ENCODE data around the gene ITCH. TPM values are rescaled to one million over a fixed set of nuclear protein-coding genes. Genes with fewer than 3 reads are reported as not detected.

ITCH gene
- total and polyA plus RNA-seq, 2 experiments from 2014 or later = 22.1 to 61.2 TPM

- Histone ChIP-seq H3K4me1 (ENCODE audit: insufficient read depth) (no peaks in the 10 kb centered on the region), H2AFZ (no peak overlapping the region), H3K27me3 (no peaks in the 10 kb centered on the region), H3K36me3 (replicated peaks; ENCODE audit: insufficient read depth, low read depth) (no peaks in the 10 kb centered on the region), H4K20me1 (ENCODE audit: insufficient read depth, poor library complexity, severe bottlenecking) (no peaks in the 10 kb centered on the region), H3K27ac (no peak overlapping the region), H3K9me3 (ENCODE audit: low read depth) (no peaks in the 10 kb centered on the region), H3K4me2 (no peak overlapping the region), H3K9me2 (replicated peaks; ENCODE audit: insufficient read depth) (no peaks in the 10 kb centered on the region), H3K4me3 (no peak overlapping the region), H3K79me2 (peaks cover 7% of the 10 kb centered on the region)
- 97% methylated on average over 4 of the region's 4 CpGs for WGBS (ENCODE audit: low lambda C conversion rate, missing lambda C conversion rate)
- TF ChIP-seq EZH2 (IDR thresholded peaks at IDR 0.05; ENCODE audit: borderline replicate concordance) = no peak
- no peak for TF ChIP-seq CTCF (IDR thresholded peaks at IDR 0.05; ENCODE audit: poor library complexity)
- TF ChIP-seq EZH2phosphoT487 (IDR thresholded peaks at IDR 0.05; ENCODE audit: low read depth, severe bottlenecking, unreplicated experiment) = no peak
- DNase-seq (ENCODE audit: low spot score) = no peak
Measured at GRCh38 chr20:34449674-34450592, 86.9 kb downstream of the ITCH start.

GRCh38 chr20:34452281-34452982, 89.4 kb downstream of the ITCH start:
- Histone ChIP-seq H2AFZ (no peak overlapping the region), H3K4me2 (peak overlapping the region; percentile 15), H3K79me2 (peaks cover 7% of the 10 kb centered on the region), H3K9me3 (ENCODE audit: low read depth) (no peaks in the 10 kb centered on the region), H3K36me3 (replicated peaks; ENCODE audit: insufficient read depth, low read depth) (no peaks in the 10 kb centered on the region), H3K27ac (peak overlapping the region; percentile 57), H3K27me3 (no peaks in the 10 kb centered on the region), H3K4me1 (ENCODE audit: insufficient read depth) (no peaks in the 10 kb centered on the region), H3K9me2 (replicated peaks; ENCODE audit: insufficient read depth) (no peaks in the 10 kb centered on the region), H4K20me1 (ENCODE audit: insufficient read depth, poor library complexity, severe bottlenecking) (no peaks in the 10 kb centered on the region), H3K4me3 (no peak overlapping the region)
- no peak for DNase-seq (ENCODE audit: low spot score)
- TF ChIP-seq CTCF (IDR thresholded peaks at IDR 0.05; ENCODE audit: poor library complexity) = no peak
- TF ChIP-seq EZH2 (IDR thresholded peaks at IDR 0.05; ENCODE audit: borderline replicate concordance) = no peak
- no peak for TF ChIP-seq EZH2phosphoT487 (IDR thresholded peaks at IDR 0.05; ENCODE audit: low read depth, severe bottlenecking, unreplicated experiment)
- WGBS (ENCODE audit: low lambda C conversion rate, missing lambda C conversion rate) = 81% methylated on average over 2 of the region's 2 CpGs

GRCh38 chr20:34458631-34459030, 95.6 kb downstream of the ITCH start:
- peak overlapping the region; percentile 10 for H3K27ac ChIP-seq

More at GRCh38 chr20:34458631-34459030, 95.6 kb downstream of the ITCH start:
- WGBS (ENCODE audit: low lambda C conversion rate, missing lambda C conversion rate) = 73% methylated on average over 3 of the region's 3 CpGs
- TF ChIP-seq EZH2 (IDR thresholded peaks at IDR 0.05; ENCODE audit: borderline replicate concordance) (no peak), CTCF (IDR thresholded peaks at IDR 0.05; ENCODE audit: poor library complexity) (no peak)
- H3K79me2 ChIP-seq = peaks cover 15% of the 10 kb centered on the region
- no peaks in the 10 kb centered on the region for H3K36me3 ChIP-seq (replicated peaks; ENCODE audit: insufficient read depth, low read depth)
- H3K4me1 ChIP-seq (ENCODE audit: insufficient read depth) = no peaks in the 10 kb centered on the region
- no peak overlapping the region for H3K4me2 ChIP-seq
- DNase-seq (ENCODE audit: low spot score) = no peak
- no peaks in the 10 kb centered on the region for H3K9me3 ChIP-seq (ENCODE audit: low read depth)
- H3K9me2 ChIP-seq (replicated peaks; ENCODE audit: insufficient read depth) = no peaks in the 10 kb centered on the region
- no peak overlapping the region for H2AFZ ChIP-seq
- no peak overlapping the region for H3K4me3 ChIP-seq
- H4K20me1 ChIP-seq (ENCODE audit: insufficient read depth, poor library complexity, severe bottlenecking) = no peaks in the 10 kb centered on the region
- H3K27me3 ChIP-seq = no peaks in the 10 kb centered on the region
